ENCODE results near the gene PALLD. TPM values are rescaled to one million over a fixed set of nuclear protein-coding genes. Genes with fewer than 3 reads are reported as not detected.
A peak's percentile ranks its signal among the peaks of the same experiment; 100 is the strongest.

PALLD gene
- polyA plus RNA-seq, 1 donor, result 182 TPM

GRCh38 chr4:168881781-168882420 lies 385.0 kb downstream of the PALLD start:
- DNase-seq, result no peak

GRCh38 chr4:168882650-168883233 lies 385.9 kb downstream of the PALLD start:
- DNase-seq, result no peak

GRCh38 chr4:168883513-168883912 lies 386.7 kb downstream of the PALLD start:
- no peak for DNase-seq

GRCh38 chr4:168884251-168885124 lies 387.6 kb downstream of the PALLD start:
- DNase-seq, result no peak

- no peak for DNase-seq
These were observed 388.5 kb downstream of the PALLD start for GRCh38 chr4:168885400-168885799.

GRCh38 chr4:168886351-168886750 lies 389.5 kb downstream of the PALLD start:
- DNase-seq, result no peak

- DNase-seq, result no peak
These were observed 391.0 kb downstream of the PALLD start for GRCh38 chr4:168887809-168888208.

- no peak for DNase-seq
These were observed 391.9 kb downstream of the PALLD start for GRCh38 chr4:168888715-168889215.

GRCh38 chr4:168891086-168891485 lies 394.2 kb downstream of the PALLD start:
- no peak for DNase-seq

- no peak for DNase-seq
These were observed 394.8 kb downstream of the PALLD start for GRCh38 chr4:168891688-168892087.

GRCh38 chr4:168892475-168892874 lies 395.6 kb downstream of the PALLD start:
- no peak for DNase-seq

GRCh38 chr4:168893205-168893604 lies 396.4 kb downstream of the PALLD start:
- no peak for DNase-seq

GRCh38 chr4:168893807-168894206 lies 397.0 kb downstream of the PALLD start:
- DNase-seq, result no peak

GRCh38 chr4:168900080-168900479 lies 403.2 kb downstream of the PALLD start:
- no peak for DNase-seq

GRCh38 chr4:168907119-168907698 lies 410.4 kb downstream of the PALLD start:
- peak; percentile 42 for DNase-seq

- no peak for DNase-seq
These were observed 411.2 kb downstream of the PALLD start for GRCh38 chr4:168908093-168908492.

GRCh38 chr4:168908851-168909273 lies 412.0 kb downstream of the PALLD start:
- peak; percentile 70 for DNase-seq

GRCh38 chr4:168914095-168914494 lies 417.2 kb downstream of the PALLD start:
- no peak for DNase-seq

- DNase-seq, result peak; percentile 68
These were observed 420.4 kb downstream of the PALLD start for GRCh38 chr4:168917138-168917779.

- DNase-seq, result no peak
These were observed 423.0 kb downstream of the PALLD start for GRCh38 chr4:168919706-168920324.

- DNase-seq, result no peak
These were observed 423.7 kb downstream of the PALLD start for GRCh38 chr4:168920441-168921065.

Data from hindlimb muscle (tissue), 1 donor.